ENCODE results near the gene RASD1. TPM values are rescaled to one million over a fixed set of nuclear protein-coding genes. Genes with fewer than 3 reads are reported as not detected.

The RASD1 gene
- total RNA-seq, 1 experiment from 2014 or later = 1.3 TPM

GRCh38 chr17:17454276-17454675, 41.9 kb downstream of the RASD1 start:
- Histone ChIP-seq H3K4me1 (replicated peaks) (peaks cover 3% of the 10 kb centered on the region; the same call in 1 of the 2 replicates), H3K9me3 (replicated peaks) (no peaks in the 10 kb centered on the region), H3K27ac (no peak overlapping the region), H3K27me3 (replicated peaks) (no peaks in the 10 kb centered on the region), H3K4me3 (no peak overlapping the region), H3K36me3 (no peaks in the 10 kb centered on the region)
- no peak for DNase-seq (ENCODE audit: low read depth in 1 of 2, low spot score in 2 of 2)

DNA sequence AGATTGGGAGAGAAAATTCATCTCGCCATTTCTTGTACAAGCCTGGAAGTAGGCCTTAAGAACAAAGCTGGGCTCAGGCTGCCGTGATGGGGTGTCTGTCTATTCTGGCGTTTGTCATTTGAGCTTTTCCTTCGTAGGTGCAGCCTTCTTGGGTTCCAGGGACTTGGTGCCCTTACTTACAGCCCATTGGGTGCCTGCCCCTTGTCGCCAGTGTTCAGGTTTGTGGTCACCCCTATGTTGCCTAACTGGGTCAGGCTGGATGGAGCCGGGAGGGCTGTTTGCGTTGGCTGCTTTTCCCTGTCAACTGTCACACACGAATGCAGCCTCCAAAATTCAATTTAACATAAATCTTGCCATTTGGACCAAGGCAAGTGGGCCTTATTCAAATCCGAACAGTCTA, 43.1 kb downstream of the RASD1 start:
- H3K27ac ChIP-seq = no peak overlapping the region
- H3K9me3 ChIP-seq (replicated peaks) = no peaks in the 10 kb centered on the region
- H3K4me3 ChIP-seq = no peak overlapping the region
- H3K36me3 ChIP-seq = no peaks in the 10 kb centered on the region
- no peak for DNase-seq (ENCODE audit: low read depth in 1 of 2, low spot score in 2 of 2)
- H3K27me3 ChIP-seq (replicated peaks) = no peaks in the 10 kb centered on the region
- H3K4me1 ChIP-seq (replicated peaks) = peaks cover 7% of the 10 kb centered on the region

GRCh38 chr17:17448723-17449122, 47.5 kb downstream of the RASD1 start:
- Histone ChIP-seq H3K27ac (no peak overlapping the region), H3K4me1 (replicated peaks) (peaks cover 46% of the 10 kb centered on the region), H3K27me3 (replicated peaks) (no peaks in the 10 kb centered on the region), H3K36me3 (no peaks in the 10 kb centered on the region), H3K9me3 (replicated peaks) (no peaks in the 10 kb centered on the region), H3K4me3 (no peak overlapping the region)
- DNase-seq (ENCODE audit: low read depth in 1 of 2, low spot score in 2 of 2) = no peak

DNA sequence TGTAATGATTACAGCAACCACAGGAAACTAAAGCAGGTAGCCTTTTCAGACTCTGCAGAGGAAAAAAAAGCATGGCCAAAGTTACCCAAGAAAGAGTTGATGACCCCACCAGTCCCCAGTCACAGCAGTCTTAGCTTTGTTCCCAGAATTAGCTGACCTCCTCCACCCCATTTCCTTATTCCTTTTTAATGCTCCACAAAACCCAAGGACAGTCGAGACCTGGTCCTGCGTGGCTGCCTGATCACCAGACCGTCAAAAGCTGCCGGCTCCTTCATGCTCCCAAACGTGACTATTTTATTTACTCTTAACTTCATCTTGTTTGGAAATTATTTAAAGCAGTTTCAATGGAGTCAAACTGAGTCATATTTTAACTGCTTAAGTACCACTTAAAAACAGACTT, 48.1 kb downstream of the RASD1 start:
- no peaks in the 10 kb centered on the region for H3K9me3 ChIP-seq (replicated peaks)
- no peak overlapping the region for H3K27ac ChIP-seq
- peaks cover 53% of the 10 kb centered on the region for H3K4me1 ChIP-seq (replicated peaks)
- H3K4me3 ChIP-seq = no peak overlapping the region
- no peaks in the 10 kb centered on the region for H3K36me3 ChIP-seq
- no peaks in the 10 kb centered on the region for H3K27me3 ChIP-seq (replicated peaks)
- no peak for DNase-seq (ENCODE audit: low read depth in 1 of 2, low spot score in 2 of 2)

DNA sequence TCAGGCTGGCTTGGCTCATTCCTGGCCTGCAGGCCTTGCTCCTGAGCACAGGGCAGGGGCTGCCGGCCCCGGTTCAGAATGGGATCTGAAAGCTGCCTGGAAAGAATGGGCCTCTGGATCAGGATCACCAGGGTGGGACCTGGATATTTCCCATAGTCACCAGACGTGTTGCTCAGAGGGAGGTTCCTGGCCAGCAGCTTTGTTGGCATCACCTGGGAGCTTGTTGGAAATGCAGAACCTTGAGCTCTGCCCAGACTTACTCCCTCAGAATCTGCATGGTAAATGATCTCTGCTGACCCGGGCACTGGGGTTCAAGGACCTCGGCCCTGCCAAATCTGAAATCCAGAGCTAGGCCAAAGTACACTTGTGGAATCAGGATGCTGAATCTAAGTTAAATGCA, 48.9 kb downstream of the RASD1 start:
- H3K4me1 ChIP-seq (replicated peaks) = peaks cover 53% of the 10 kb centered on the region
- no peaks in the 10 kb centered on the region for H3K36me3 ChIP-seq
- H3K9me3 ChIP-seq (replicated peaks) = no peaks in the 10 kb centered on the region
- no peak overlapping the region for H3K27ac ChIP-seq
- no peak overlapping the region for H3K4me3 ChIP-seq
- H3K27me3 ChIP-seq (replicated peaks) = no peaks in the 10 kb centered on the region
- DNase-seq (ENCODE audit: low read depth in 1 of 2, low spot score in 2 of 2) = no peak

DNA sequence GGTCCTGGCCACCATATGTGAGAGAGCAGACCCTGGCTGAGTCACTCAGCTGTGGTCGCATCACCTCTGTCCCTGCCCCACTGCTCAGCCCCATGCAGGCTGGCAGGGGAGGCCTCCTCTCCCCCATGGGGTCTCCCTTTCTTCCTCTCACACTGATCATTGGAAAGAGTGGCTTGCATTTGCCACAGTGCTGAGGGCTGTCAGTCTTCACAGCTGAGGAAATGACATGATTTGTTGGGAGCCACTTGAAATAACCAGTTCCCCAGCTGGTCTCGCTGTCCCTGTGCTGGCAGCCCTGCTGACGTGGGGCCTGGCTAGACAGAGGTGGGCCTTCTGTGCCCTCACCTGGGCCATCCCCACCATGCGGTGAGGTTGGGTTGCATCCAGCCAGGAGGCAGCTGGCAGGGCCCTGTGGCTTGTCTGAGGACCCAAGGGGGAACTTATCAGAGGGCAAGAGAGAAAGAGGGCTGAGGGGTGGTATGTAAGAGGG, 49.5 kb downstream of the RASD1 start:
- Histone ChIP-seq H3K4me1 (replicated peaks) (peaks cover 53% of the 10 kb centered on the region), H3K36me3 (no peaks in the 10 kb centered on the region), H3K27me3 (replicated peaks) (no peaks in the 10 kb centered on the region), H3K4me3 (no peak overlapping the region), H3K9me3 (replicated peaks) (no peaks in the 10 kb centered on the region), H3K27ac (peak overlapping the region; percentile 72)
- no peak for DNase-seq (ENCODE audit: low read depth in 1 of 2, low spot score in 2 of 2)

DNA sequence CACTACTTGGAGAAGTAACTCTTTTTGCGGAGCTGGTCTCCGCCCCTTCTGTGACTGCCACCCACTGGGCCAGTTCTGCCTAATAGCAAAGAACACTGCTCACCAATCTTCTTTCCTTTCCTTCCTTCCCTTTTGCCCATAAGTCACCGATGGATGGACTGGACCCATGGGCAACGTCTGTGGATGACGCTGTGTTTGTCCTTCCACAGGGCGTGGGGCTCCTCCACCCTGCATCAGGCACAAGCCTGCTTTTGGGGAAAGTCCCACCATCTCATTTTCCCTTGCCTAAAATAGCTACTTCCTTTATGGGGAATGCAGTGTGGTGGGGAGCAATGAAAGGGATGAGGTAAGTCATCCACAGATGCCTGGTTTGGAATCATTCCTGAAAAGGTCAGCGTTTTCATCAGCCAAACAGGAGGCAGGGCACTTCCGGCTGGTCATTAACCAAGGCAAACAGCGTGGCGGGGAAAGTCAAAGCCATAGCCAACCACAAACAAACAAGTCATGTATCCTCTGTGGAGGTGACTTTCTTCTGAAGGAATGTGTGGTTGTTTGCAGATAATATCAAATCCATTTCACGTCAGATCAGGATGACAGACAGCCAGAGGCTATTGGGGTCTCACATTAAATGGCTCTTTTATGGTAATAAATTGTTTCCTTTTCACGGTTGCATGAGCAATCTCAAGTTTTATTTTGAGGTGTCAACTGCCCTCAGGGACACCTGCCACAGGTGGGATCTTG, 50.1 kb downstream of the RASD1 start:
- no peaks in the 10 kb centered on the region for H3K27me3 ChIP-seq (replicated peaks)
- peak overlapping the region; percentile 72 for H3K27ac ChIP-seq
- peak overlapping the region; percentile 0; the same call in 1 of the 2 replicates for H3K4me3 ChIP-seq
- peaks cover 56% of the 10 kb centered on the region for H3K4me1 ChIP-seq (replicated peaks)
- no peaks in the 10 kb centered on the region for H3K9me3 ChIP-seq (replicated peaks)
- DNase-seq (ENCODE audit: low read depth in 1 of 2, low spot score in 2 of 2) = peak; percentile 95 to 96
- H3K36me3 ChIP-seq = no peaks in the 10 kb centered on the region

DNA sequence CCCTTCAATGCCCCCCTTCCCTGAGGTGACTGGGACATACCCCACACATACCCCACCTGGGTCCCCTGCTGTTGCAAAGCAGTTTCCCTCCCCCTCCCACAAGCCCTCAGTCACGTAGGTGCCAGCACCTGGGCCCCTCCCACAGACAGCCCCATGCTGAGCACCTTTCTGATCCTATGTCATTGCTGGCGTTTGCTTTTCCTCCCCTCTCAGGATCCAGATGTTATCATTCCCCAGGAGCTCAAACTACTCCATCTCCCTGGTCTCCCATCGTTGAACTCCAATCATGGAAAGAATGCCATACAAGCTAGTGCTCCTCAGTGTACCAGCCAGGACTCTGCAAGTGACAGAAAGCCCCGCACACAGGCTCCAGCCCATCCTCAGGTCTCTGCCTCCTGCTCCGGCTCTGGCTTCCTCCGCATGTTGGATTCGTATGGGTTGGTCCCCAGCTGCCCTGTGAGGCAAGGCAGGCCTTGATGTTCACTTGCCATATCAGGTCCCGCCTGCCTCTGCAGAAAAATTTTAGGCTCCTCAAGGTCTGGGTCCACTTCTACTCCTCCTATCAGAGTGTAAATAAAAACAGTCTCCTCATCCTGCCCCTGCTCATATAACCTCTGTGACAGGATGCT, 50.8 kb downstream of the RASD1 start:
- no peak for DNase-seq (ENCODE audit: low read depth in 1 of 2, low spot score in 2 of 2)
- no peaks in the 10 kb centered on the region for H3K36me3 ChIP-seq
- H3K4me1 ChIP-seq (replicated peaks) = peaks cover 62% of the 10 kb centered on the region
- no peaks in the 10 kb centered on the region for H3K27me3 ChIP-seq (replicated peaks)
- H3K27ac ChIP-seq = peak overlapping the region; percentile 69
- peak overlapping the region; percentile 0; the same call in 1 of the 2 replicates for H3K4me3 ChIP-seq
- H3K9me3 ChIP-seq (replicated peaks) = no peaks in the 10 kb centered on the region

Other genes with a start within 250 kb of the RASD1 start
- 132 and 182 TPM in 2 replicates for gene COPS3, start 215.1 kb downstream of the RASD1 start, total RNA-seq (2014; rRNA removed; shearing (Covaris generic))
- 0.69 and 0.87 TPM in 2 replicates for gene NT5M, start 193.0 kb downstream of the RASD1 start, total RNA-seq (2014; rRNA removed; shearing (Covaris generic))
- 8.6 and 13.1 TPM in 2 replicates for gene MED9, start 19.4 kb downstream of the RASD1 start, total RNA-seq (2014; rRNA removed; shearing (Covaris generic))
- gene PEMT, start 95.3 kb upstream of the RASD1 start, total RNA-seq (2014; rRNA removed; shearing (Covaris generic)) = 49.2 and 49.3 TPM in 2 replicates
- 7.6 and 12.7 TPM in 2 replicates for gene RAI1, start 185.1 kb upstream of the RASD1 start, total RNA-seq (2014; rRNA removed; shearing (Covaris generic))